ENCODE results near the gene DCBLD1.

Gene DCBLD1

DNA sequence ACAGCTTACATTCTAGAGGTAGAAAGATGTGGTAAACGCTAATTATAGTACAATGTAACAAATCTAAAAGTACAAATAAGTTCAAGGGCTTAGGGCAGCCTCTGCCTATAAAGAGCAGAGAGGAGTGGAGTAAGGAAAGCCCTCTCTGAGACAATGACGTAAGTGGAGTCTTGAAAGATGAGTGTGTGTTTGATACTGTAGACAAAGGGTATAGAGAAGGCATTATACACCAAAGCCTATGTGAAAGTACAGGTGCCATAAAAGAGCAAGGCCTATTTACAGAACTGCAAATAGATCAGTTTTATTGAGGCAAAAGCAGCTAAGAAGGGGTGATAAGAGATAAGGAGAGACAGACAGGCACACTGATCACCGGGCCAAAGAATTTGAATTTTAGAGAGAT, 108.9 kb downstream of the DCBLD1 start:
- Histone ChIP-seq H3K27me3 (ENCODE audit: control insufficient read depth, low read length) (no peaks in the 10 kb centered on the region), H3K4me1 (ENCODE audit: control insufficient read depth, low read length) (no peaks in the 10 kb centered on the region), H3K4me2 (ENCODE audit: low read length) (no peak overlapping the region), H3K9me2 (replicated peaks; ENCODE audit: control insufficient read depth, low read length) (no peaks in the 10 kb centered on the region), H3K79me2 (ENCODE audit: control insufficient read depth, low read length) (peaks cover 86% of the 10 kb centered on the region), H3K36me3 (ENCODE audit: control insufficient read depth, low read length) (peaks cover 36% of the 10 kb centered on the region), H3K9me3 (ENCODE audit: control insufficient read depth, insufficient read depth, low read length) (no peaks in the 10 kb centered on the region), H3K4me3 (ENCODE audit: low read length) (no peak overlapping the region), H3F3A (ENCODE audit: control insufficient read depth, insufficient read depth) (no peaks in the 10 kb centered on the region), H4K20me1 (ENCODE audit: control insufficient read depth, insufficient read depth, low read depth, low read length) (peaks cover 3% of the 10 kb centered on the region; the same call in 1 of the 2 replicates), H3K27ac (ENCODE audit: low read depth, low read length) (no peak overlapping the region)
- no peak for TF ChIP-seq EZH2phosphoT487 (IDR thresholded peaks at IDR 0.05; ENCODE audit: borderline replicate concordance, low read length)
- TF ChIP-seq CTCF (IDR thresholded peaks at IDR 0.05; ENCODE audit: low read depth, low read length, poor library complexity, severe bottlenecking) = no peak

- Histone ChIP-seq H3K9me2 (replicated peaks; ENCODE audit: control insufficient read depth, low read length) (no peaks in the 10 kb centered on the region), H3K27ac (ENCODE audit: low read depth, low read length) (no peak overlapping the region), H3K27me3 (ENCODE audit: control insufficient read depth, low read length) (no peaks in the 10 kb centered on the region), H3K79me2 (ENCODE audit: control insufficient read depth, low read length) (peaks cover 92% of the 10 kb centered on the region), H3K36me3 (ENCODE audit: control insufficient read depth, low read length) (peaks cover 46% of the 10 kb centered on the region), H3K4me2 (ENCODE audit: low read length) (no peak overlapping the region), H4K20me1 (ENCODE audit: control insufficient read depth, insufficient read depth, low read depth, low read length) (peaks cover 3% of the 10 kb centered on the region; the same call in 1 of the 2 replicates), H3F3A (ENCODE audit: control insufficient read depth, insufficient read depth) (no peaks in the 10 kb centered on the region), H3K9me3 (ENCODE audit: control insufficient read depth, insufficient read depth, low read length) (no peaks in the 10 kb centered on the region), H3K4me3 (ENCODE audit: low read length) (no peak overlapping the region), H3K4me1 (ENCODE audit: control insufficient read depth, low read length) (no peaks in the 10 kb centered on the region)
- no peak for TF ChIP-seq CTCF (IDR thresholded peaks at IDR 0.05; ENCODE audit: low read depth, low read length, poor library complexity, severe bottlenecking)
- no peak for TF ChIP-seq EZH2phosphoT487 (IDR thresholded peaks at IDR 0.05; ENCODE audit: borderline replicate concordance, low read length)
Observed at GRCh38 chr6:117592983-117593759, 110.7 kb downstream of the DCBLD1 start.

DNA sequence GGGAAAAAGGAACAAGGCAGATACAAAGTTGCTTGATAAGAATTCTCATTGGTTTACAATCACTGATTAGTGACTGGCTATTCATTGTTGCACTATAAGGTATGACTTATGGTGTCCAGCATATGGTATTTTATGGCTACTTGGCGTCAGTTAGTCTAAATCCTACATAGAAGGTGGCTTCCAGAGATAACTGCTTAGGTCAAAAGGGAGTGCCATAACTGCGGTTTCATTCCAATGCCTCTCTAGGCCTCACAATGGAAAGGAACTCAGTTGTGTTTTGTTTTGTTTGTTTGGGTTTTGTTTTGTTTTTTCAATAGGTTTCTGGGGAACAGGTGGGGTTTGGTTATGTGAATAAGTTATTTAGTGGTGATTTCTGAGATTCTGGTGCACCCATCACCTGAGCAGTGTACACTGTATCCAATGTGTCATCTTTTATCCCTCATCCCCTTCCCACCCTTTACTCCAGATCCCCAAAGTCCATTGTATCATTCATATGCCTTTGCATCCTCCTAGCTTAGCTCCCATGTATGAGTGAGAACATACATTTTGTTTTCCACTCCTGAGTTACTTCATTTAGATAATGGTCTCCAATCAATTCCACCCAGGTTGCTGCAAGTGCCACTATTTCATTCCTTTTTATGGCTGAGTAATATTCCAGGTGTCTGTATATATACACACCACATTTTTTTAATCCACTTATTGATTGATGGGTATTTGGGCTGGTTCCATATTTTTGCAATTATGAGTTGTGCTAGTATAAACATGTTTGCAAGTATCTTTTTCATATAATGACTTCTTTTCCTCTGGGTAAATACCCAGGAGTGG, 112.8 kb downstream of the DCBLD1 start:
- H3F3A ChIP-seq (ENCODE audit: control insufficient read depth, insufficient read depth) = no peaks in the 10 kb centered on the region
- peaks cover 96% of the 10 kb centered on the region for H3K79me2 ChIP-seq (ENCODE audit: control insufficient read depth, low read length)
- H3K4me1 ChIP-seq (ENCODE audit: control insufficient read depth, low read length) = peaks cover 10% of the 10 kb centered on the region
- H3K4me3 ChIP-seq (ENCODE audit: low read length) = no peak overlapping the region
- 0 out of 2 replicates have a peak, but pooled peaks cover 4% of the 10 kb centered on the region for H3K9me3 ChIP-seq (ENCODE audit: control insufficient read depth, insufficient read depth, low read length)
- H3K27me3 ChIP-seq (ENCODE audit: control insufficient read depth, low read length) = no peaks in the 10 kb centered on the region
- peaks cover 3% of the 10 kb centered on the region; the same call in 1 of the 2 replicates for H4K20me1 ChIP-seq (ENCODE audit: control insufficient read depth, insufficient read depth, low read depth, low read length)
- H3K9me2 ChIP-seq (replicated peaks; ENCODE audit: control insufficient read depth, low read length) = no peaks in the 10 kb centered on the region
- H3K27ac ChIP-seq (ENCODE audit: low read depth, low read length) = no peak overlapping the region
- peaks cover 50% of the 10 kb centered on the region for H3K36me3 ChIP-seq (ENCODE audit: control insufficient read depth, low read length)
- TF ChIP-seq CTCF (IDR thresholded peaks at IDR 0.05; ENCODE audit: low read depth, low read length, poor library complexity, severe bottlenecking) (no peak), EZH2phosphoT487 (IDR thresholded peaks at IDR 0.05; ENCODE audit: borderline replicate concordance, low read length) (no peak)
- no peak overlapping the region for H3K4me2 ChIP-seq (ENCODE audit: low read length)
